ENCODE data around the gene C2CD2L. TPM values are rescaled to one million over a fixed set of nuclear protein-coding genes. Genes with fewer than 3 reads are reported as not detected.
"Not testable (repeated sequence)": the region's sequence is repeated elsewhere in the genome, so short reads cannot be mapped to it uniquely, and the experiment has no call there.

The C2CD2L gene
- polyA plus RNA-seq, 10 donors, result 6.4 to 9.4 (median 7.1) TPM

DNA sequence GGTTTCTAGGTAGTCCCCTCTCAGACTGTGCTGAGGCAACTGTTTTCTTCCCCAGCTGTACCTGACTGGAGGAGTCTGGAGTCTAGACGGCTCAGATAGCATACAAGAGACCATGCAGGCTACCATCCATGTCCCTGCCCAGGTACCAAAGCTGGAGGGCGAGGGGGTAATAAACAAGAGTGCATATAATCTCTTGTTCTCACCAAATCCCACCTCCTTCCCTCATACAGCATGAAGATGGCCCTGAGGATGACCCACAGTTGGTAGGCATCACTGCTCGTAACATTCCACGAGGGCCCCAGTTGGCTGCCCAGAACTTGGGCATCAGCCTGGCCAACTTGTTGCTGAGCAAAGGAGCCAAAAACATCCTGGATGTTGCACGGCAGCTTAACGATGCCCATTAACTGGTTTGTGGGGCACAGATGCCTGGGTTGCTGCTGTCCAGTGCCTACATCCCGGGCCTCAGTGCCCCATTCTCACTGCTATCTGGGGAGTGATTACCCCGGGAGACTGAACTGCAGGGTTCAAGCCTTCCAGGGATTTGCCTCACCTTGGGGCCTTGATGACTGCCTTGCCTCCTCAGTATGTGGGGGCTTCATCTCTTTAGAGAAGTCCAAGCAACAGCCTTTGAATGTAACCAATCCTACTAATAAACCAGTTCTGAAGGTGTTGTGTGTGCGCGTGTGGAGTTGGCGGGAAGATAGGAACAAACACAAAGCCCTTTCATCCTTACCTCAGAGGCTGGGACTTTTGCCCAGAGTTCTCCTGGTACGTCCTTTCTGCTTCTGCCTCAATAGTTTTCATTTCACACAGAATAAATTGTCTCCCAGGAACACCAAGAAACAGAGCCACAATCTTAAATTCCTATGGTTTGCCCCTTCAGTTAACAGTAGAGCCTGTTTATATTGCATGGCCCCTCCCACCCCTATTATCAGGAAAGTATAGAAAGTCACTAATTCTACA is 14.0 kb upstream of the C2CD2L start:
- no peak for DNase-seq

- peak in 2 of 3 donors; percentile 14 to 75 for DNase-seq
These were observed 13.0 kb upstream of the C2CD2L start for GRCh38 chr11:119093942-119094815.

- DNase-seq, result peak in 2 of 3 donors; percentile 58 to 79
These were observed 12.4 kb upstream of the C2CD2L start for GRCh38 chr11:119094816-119095065.

DNA sequence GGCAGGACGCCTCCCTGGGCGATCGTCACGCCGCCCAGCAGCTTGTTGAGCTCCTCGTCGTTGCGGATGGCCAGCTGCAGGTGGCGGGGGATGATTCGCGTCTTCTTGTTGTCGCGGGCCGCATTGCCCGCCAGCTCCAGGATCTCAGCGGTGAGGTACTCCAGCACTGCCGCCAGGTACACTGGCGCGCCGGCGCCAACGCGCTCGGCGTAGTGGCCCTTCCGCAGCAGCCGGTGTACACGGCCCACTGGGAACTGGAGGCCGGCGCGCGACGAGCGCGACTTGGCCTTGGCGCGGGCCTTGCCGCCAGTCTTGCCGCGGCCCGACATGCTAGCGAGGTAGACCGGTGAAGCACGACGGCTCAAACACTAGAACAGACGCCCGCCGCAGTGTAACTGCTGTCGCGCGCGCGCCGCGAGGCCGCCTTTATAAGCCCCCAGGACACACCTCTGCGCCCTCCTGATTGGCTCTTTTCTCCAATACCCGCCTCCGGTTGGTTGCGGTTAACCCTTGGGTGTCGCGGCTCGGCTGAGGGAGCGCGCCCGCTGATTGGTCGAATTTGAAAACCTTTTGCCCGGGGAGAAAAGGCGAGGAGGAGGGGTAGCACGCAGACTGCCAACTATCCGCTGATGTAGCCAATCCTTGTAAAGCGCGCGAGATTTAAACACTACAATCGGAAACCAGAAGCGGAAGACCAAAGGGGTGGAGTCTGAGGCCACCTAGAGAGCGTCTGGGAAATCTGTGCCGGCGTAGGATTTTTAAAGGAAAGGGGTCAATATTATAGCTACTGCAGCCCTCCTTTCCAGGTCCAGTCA is 11.9 kb upstream of the C2CD2L start:
- DNase-seq, result peak; percentile 99 to 100 (median 99)

- no peak for DNase-seq
These were observed 7.4 kb upstream of the C2CD2L start for GRCh38 chr11:119099711-119100110.

- DNase-seq, result no peak
These were observed 6.7 kb upstream of the C2CD2L start for GRCh38 chr11:119100246-119100970.

GRCh38 chr11:119100994-119101758 is 6.0 kb upstream of the C2CD2L start:
- peak in 1 of 3 donors; percentile 22 for DNase-seq

GRCh38 chr11:119101759-119102423 is 5.3 kb upstream of the C2CD2L start, which contains the start of gene DPAGT1:
DPAGT1 (minus strand) TSS chr11:119101853; CDS start chr11:119101655, 198 bp downstream.
- peak; percentile 95 to 98 (median 98) for DNase-seq

DNA sequence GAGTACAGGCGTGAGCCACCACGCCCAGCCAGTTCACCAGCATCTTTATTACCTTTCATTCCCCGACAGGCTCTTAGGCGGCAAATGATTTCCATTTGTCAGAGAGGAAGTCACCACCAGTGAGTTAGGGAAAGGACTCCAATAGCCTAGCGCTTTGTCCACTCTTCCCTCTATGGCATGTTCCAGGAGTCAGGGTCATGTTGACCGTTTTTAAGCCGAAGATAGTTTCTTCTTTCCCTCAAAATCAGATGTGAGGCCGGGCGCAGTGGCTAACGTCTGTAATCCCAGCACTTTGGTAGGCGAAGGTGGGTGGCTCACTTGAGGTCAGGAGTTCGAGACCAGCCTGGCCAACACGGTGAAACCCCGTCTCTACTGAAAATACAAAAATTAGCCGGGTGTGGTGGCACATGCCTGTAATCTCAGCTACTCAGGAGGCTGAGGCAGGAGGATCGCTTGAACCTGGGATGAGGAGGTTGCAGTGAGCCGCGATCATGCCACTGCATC is 3.9 kb upstream of the C2CD2L start:
- not testable (repeated sequence) for DNase-seq

DNA sequence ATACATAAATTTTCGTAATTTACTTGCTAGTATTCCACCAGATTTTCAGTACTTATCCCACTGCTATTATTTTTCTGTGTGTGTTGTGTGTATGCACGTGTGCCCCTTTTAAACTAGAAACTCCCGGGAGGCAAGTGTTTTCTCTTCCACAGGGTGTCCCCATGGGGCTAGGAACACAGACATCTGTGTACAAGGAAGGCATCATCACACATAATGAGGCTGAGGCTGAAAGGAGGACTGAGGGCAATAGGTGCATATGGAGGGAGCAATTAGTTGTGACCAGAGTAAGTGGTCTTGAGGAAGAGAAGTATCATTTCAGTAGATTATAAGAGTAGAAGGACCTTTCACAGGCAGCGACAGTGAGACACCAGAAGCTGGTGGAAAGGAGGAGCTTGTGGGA is 3.4 kb upstream of the C2CD2L start:
- no peak for DNase-seq

GRCh38 chr11:119107538-119108145 is 498 bp downstream of the C2CD2L start:
- DNase-seq, result peak in 1 of 3 donors; percentile 38

DNA sequence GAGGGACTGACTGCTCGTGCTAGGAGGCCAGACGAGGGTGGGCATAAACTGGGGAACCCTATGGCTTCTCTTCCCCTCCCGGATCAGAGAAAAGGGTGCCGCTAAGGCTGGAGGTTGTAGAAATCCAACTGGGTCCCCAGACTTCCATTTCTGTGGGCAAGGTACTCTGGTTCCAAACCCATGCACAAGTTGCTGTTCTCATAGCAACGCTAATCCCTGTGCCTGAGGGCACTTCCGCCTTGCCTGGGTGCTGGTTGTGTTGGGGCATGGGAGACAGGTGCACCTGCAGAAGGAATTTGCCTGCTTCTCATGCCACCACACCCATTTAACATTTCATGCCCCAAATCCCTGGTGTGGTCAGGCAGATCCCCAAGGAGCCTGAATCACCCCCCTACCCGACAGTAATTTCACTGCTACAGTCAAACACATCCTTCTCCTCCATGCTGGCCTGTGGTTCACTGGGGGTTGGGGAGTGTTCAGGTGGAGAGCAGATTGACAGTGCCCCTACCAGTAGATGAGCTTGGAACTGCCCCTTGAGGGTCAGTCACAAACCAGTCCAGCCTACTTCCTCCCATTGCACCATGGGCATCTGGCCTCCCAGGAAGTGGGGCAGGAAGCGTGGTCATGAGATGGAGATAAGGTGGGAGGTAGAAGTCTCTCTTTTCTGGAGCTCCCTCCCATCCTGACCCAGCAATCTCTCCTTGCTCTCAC is 1.2 kb downstream of the C2CD2L start:
- no peak for DNase-seq

- no peak for DNase-seq
These were observed 1.7 kb downstream of the C2CD2L start for GRCh38 chr11:119108857-119109221.

- no peak for DNase-seq
These were observed 2.7 kb downstream of the C2CD2L start for GRCh38 chr11:119109843-119110242.

DNA sequence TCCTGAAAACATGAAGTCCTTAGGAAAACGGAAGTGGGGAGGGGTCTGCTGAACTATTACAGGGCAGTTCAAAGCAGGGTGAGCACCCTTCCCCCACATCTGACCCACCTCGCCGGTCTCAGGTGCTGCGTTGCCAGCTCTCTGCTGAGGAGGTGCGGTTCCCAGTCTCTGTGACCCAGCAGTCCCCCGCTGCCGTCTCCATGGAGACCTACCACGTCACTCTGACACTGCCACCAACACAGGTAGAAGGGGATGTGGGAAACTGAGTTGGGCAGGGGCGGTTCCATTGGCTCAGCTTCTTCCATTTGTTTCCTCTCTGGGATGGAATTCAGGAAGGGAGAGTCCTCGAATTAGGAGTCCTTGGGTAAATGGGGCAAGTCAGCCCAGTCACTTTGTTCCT is 3.3 kb downstream of the C2CD2L start:
- DNase-seq, result no peak

- no peak for DNase-seq
These were observed 4.3 kb downstream of the C2CD2L start for GRCh38 chr11:119111361-119111925.

GRCh38 chr11:119112314-119113020 is 5.3 kb downstream of the C2CD2L start:
- DNase-seq, result no peak
